HG03432 (cell line): ENCODE measurements around the gene IQCE.
"Not testable (repeated sequence)": the region's sequence is repeated elsewhere in the genome, so short reads cannot be mapped to it uniquely, and the experiment has no call there.

Experiments
- ATAC-seq: cut with Tn5 transposase; IDR thresholded peaks from one replicate; pipeline ENCODE4 v1.9.1; 2021; ENCODE audit warnings: mild to moderate bottlenecking, moderate library complexity; ENCODE audit not compliant: unreplicated experiment

The IQCE gene

GRCh38 chr7:2520761-2521290 is 38.0 kb upstream of the IQCE start:
- ATAC-seq, result no peak

GRCh38 chr7:2521341-2521745 is 37.4 kb upstream of the IQCE start:
- ATAC-seq, result no peak

DNA sequence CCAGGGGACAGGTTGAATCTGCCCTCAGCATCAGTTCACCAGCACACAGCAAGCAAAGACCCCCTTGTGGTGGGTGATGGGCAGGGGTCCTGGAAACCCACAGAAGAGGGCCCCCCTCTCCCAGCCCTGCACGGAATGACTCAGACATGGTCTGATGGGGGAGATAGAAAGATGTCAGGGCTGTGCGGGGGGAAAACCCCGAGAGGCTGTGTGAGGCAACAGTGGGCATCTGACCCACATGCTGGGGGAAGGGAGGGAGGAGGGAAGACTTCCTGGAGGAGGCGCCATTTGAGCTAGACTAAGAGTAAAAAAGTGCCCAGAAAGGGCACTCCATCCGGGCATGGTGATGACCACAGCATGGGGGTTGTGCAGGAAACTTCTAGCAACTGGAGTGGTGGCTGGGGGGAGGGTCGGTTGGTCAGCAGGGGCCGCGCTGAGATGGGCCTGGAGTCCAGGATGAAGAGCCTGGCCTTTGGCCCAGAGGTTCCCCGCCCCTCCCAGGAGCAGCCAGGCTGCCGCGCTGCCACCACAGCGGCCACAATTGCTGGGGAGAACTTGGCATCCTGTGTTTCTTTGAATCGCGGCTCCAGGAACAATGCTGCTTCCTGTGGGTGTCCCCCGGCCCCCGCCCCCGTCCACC is 36.7 kb upstream of the IQCE start:
- no peak for ATAC-seq

DNA sequence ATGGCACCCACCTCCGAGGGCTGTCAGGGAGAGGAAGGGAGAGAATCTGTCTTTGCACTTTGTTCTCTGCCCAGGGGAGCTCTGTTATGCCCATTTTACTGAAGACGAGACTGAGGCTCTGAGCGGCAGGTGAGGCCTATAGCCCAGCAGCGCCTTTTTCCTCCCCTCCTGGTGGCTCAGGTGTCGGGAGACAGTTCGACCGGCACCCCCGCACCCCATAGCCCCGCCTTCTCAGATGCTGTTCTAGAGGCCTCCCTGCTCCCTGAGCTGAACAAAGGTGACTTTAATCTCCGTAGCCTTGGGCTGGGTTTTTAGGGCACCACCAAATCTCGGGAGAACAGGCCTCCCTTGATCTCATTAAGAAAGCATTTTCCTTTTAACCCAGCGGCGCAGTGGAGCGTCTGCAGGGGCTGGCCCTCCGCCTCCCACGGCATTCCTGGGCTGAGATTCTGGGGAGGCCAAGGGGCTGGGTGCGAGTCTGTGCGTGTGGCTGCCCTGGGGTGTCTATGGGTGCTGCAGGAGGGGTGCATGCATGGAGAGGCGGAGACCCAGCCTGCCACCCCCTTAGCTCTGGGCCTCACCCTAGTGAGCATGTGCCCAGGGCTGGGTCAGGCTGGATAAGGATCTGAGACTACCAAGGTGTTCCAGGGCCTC is 35.9 kb upstream of the IQCE start:
- no peak for ATAC-seq

DNA sequence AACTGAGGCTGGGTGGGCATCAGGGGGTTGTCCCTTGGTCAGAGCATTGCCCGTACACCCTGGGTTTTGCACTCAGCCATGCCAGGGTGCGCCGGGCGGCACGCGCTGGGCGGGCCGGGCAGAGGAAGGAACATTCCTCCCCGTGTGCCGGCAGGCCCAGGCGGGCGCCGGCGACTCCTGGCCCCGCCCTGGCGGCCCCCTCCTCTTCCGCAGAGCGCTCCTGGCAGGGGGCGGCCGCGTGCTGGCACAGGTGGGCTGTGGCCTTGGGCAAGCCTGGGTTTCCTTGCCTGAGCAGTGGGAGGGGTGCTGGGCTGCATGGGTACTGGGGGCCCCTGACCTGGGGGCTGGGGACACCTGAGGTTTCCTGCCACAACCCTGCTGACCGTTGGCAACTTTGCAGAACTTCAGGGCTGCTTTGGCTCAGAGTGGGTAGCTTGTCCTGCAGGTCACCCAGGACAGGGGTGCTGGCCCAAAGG is 35.3 kb upstream of the IQCE start:
- ATAC-seq, result no peak

GRCh38 chr7:2523941-2524807 is 34.6 kb upstream of the IQCE start:
- ATAC-seq, result no peak

GRCh38 chr7:2524808-2525657 is 33.7 kb upstream of the IQCE start:
- ATAC-seq, result no peak

DNA sequence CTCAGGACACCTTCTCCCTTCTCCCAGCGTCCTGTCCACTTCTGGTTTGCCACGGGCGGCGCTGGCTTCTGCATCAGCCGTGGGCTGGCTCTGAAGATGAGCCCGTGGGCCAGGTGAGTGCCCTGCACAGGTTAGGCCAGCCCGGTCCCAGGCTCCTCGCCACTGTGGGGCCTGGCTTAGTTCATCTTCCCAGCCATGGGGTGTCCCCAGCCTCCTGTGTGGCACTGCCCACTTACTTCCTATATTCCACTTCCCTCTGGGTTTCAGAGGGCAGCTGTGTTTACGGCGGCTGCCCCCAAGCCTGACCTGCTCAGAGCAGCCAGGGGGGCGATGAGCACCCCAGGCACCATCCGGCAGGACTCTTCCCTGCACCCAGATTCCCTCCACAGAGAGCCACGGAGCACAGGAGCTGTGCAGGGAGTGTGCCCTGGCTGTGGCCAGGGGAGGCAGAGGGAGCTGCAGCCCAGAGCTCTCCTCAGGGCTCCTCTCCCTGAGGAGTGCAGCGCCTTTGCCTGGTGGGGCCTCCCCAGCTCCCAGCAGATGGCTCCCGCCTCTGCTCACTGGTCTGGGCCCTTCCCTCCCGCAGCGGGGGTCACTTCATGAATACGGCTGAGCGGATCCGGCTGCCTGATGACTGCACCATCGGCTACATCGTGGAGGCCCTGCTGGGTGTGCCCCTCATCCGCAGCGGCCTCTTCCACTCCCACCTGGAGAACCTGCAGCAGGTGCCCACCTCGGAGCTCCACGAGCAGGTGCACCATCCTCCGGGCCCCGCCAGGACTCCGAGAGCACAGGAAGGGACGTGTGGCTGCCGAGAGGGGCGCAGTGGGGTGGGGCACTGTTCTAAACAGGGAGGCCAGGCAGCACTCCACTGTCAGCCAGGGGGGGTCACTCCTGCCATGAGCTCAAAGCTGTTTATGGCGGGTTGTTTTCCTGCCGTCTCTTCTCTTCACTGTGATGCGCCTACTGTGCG is 32.8 kb upstream of the IQCE start:
- no peak for ATAC-seq

- ATAC-seq, result no peak
Observed at GRCh38 chr7:2526659-2527504, 31.9 kb upstream of the IQCE start.

DNA sequence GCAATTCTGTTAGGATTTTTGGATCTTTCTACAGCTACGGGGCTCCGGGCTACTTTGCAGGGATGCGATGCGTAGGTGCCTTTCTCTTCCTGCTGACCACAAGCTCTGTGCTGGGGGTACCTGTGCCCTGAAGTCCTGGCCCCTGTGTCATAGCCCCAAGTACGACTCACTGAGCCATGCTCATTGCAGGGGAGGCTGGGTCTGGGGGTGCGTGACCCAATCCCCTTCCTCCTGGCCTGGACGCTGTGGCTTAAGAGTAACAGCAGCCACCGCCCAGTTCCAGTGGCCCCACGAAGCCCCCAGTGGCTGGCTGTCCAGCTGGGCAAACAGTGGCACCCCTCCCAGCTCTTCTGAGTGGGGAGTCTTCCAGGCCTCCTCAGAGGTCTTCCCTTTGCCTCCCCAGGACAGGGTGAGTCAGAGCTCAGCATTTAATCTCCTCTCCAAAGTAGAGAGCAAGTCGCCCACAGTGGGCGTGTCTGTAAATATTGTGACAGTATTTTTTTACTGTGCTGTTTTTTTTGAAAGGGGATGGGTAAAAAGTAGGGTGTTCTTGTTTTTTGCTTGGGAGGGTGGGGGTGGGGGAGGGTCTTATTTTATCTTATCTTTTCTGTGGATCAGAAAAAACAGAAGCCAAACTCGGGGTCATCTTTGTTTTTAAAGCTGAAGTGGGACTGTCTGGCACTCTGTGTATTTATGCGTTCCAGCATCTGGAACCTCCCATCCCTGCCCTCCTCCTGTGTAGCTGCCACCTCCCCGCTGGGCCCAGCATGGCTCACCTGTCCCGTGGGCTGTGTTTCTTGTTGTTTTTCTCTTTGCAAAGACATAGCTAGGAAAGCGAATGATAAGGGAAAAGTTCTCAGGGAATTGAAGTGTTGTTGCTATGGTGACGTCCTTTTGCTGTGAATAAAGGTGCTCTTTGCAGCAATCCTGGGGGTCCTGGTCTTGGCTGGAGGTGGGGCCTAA is 31.0 kb upstream of the IQCE start:
- no peak for ATAC-seq

- peak; percentile 7 for ATAC-seq
Observed at GRCh38 chr7:2528481-2529095, 30.2 kb upstream of the IQCE start.

DNA sequence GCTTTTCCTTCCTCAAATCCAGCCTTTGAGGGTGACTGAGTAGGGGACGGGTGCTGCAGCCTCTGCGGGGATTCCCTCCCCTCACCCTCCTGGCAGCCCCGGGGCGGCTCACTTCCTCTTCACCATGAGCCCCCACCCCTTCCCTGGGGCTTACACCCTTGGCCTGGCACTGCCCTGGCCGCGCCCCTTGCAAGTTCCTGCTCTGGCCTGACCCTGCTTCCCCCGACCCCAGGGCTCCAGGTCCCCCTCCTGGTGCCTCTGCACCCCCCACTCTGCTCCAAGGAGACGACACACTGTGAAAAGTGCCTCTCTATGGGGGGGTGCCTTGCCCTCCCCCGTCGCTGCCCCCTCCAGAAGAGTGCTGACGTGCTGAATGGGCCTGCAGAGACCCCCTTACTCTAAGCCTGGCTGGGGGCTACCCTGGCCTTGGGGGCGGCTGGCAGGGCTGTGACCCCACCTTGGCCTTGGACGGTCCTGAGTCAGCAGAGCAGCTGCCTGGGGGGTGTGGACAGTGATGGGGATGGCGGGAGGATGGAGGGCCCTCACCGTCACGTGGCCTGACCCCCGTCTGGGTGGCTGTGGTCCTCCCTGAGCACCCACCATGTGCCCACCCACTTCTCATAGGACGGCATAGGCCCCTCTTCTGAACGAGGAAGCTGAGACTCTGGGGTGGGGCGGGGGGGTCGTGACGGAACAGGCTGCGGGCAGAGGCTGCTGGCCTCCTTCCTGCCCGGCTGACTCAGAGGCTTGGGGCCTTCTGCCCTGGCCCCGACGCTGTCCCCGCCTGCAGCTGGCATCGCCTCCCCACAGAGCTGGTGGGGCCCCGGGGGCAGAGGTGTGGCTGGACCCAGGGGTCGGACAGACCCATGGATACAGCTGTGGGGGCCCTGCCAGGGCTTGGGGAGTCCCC is 29.4 kb upstream of the IQCE start:
- peak; percentile 60 for ATAC-seq

- ATAC-seq, result peak; percentile 41
Observed at GRCh38 chr7:2530071-2530987, 28.4 kb upstream of the IQCE start.

GRCh38 chr7:2530994-2531795 is 27.6 kb upstream of the IQCE start:
- ATAC-seq, result not testable (repeated sequence)
